ENCODE results near the gene NSDHL. TPM values are rescaled to one million over a fixed set of nuclear protein-coding genes. Genes with fewer than 3 reads are reported as not detected.

The NSDHL gene
- total and polyA plus RNA-seq, 8 donors, result 15.0 to 42.5 (median 18.3) TPM

GRCh38 chrX:152912106-152912505 lies 81.2 kb downstream of the NSDHL start:
- H3K9me3 ChIP-seq, result no peaks in the 10 kb centered on the region
- ATAC-seq (no peak), DNase-seq (no peak)
- TF ChIP-seq CTCF (IDR thresholded peaks at IDR 0.05), result no peak
- no peaks in the 10 kb centered on the region for H3K4me1 ChIP-seq
- no peak overlapping the region for H3K4me3 ChIP-seq
- no peak overlapping the region for H3K27ac ChIP-seq
- no peaks in the 10 kb centered on the region for H3K27me3 ChIP-seq
- no peaks in the 10 kb centered on the region for H3K36me3 ChIP-seq
- intact Hi-C loops (cut with DNase I), result no loop called here

- no peak for DNase-seq
- Histone ChIP-seq H3K4me1 (no peaks in the 10 kb centered on the region), H3K27ac (no peak overlapping the region), H3K4me3 (no peak overlapping the region), H3K27me3 (no peaks in the 10 kb centered on the region), H3K9me3 (no peaks in the 10 kb centered on the region), H3K36me3 (no peaks in the 10 kb centered on the region)
- intact Hi-C loops (cut with DNase I), result no loop called here
- TF ChIP-seq CTCF (IDR thresholded peaks at IDR 0.05), result no peak
- ATAC-seq, result no peak
These were observed 81.8 kb downstream of the NSDHL start for GRCh38 chrX:152912641-152913040.

- Histone ChIP-seq H3K9me3 (no peaks in the 10 kb centered on the region), H3K4me3 (no peak overlapping the region), H3K36me3 (no peaks in the 10 kb centered on the region), H3K27me3 (no peaks in the 10 kb centered on the region), H3K4me1 (no peaks in the 10 kb centered on the region), H3K27ac (no peak overlapping the region)
- TF ChIP-seq CTCF (IDR thresholded peaks at IDR 0.05), result no peak
- ATAC-seq, result no peak
- no peak for DNase-seq
- intact Hi-C loops (cut with DNase I), result no loop called here
These were observed 82.5 kb downstream of the NSDHL start for GRCh38 chrX:152913346-152913745.

DNA sequence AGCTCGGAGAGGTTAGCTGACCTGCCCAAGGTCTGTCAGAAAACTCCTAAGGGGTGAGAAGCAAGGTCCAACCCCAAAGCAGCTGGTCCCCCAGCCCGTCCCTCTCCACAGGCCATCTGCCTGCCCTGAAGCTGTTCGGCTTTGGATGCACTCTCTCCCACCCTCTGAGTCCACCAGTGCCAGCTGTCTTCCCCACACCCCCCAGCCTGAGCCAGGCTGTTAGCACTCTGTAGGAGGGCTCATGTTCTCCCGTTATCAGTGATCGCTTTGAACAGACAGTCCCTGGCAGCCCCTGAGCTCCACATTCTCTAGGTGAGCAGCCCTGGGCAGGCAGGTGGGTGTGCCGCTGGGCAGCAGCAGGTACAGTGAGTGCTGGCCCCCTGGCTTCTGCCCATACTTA lies 83.0 kb downstream of the NSDHL start:
- TF ChIP-seq CTCF (IDR thresholded peaks at IDR 0.05), result no peak
- no peak for DNase-seq
- Histone ChIP-seq H3K27me3 (no peaks in the 10 kb centered on the region), H3K36me3 (no peaks in the 10 kb centered on the region), H3K9me3 (no peaks in the 10 kb centered on the region), H3K4me1 (no peaks in the 10 kb centered on the region), H3K27ac (no peak overlapping the region), H3K4me3 (no peak overlapping the region)
- intact Hi-C loops (cut with DNase I), result no loop called here
- no peak for ATAC-seq

DNA sequence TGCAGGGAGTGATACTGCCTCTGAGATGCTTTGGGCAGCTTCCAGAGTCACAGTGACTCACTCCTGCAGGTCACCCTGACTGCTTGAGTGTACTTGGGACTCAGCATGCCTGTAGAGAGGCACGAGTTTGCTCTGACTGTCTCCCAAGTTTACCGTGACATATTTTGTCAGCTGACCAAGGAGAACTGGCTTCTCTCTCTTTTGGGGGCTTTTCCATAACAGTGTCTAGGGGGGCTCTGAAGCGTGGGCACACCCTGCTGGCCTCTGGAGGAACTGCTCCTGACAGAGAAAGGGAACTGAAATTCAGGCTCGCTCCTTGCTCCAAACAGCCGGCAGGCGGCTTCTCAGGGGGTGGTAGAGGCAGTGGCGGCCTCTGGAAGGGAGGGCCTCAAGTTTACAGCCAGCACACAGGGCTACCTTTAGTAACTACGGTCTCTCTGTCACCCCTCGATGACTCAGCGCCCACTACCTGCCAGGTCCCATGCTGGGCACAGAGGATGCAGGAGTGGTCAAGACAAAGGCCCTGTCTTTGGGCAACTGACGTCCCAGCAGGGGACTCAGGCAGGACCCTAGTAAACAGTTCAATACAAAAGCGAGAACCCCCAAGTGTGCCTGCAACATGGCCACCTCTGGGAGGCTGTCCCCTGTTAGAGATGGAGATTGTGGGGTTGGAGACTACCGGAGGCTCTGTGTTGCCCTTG lies 84.8 kb downstream of the NSDHL start:
- intact Hi-C loops (cut with DNase I), result no loop called here
- TF ChIP-seq CTCF (IDR thresholded peaks at IDR 0.05), result peak in 1 of 2 donors; percentile 29
- Histone ChIP-seq H3K9me3 (no peaks in the 10 kb centered on the region), H3K4me3 (no peak overlapping the region), H3K27ac (no peak overlapping the region), H3K36me3 (no peaks in the 10 kb centered on the region), H3K27me3 (no peaks in the 10 kb centered on the region), H3K4me1 (no peaks in the 10 kb centered on the region)
- DNase-seq (no peak), ATAC-seq (peak; percentile 67)
